T-helper 22 cell (primary cell): ENCODE measurements around the gene WASF2.

Experiments
- DNase-seq: peaks from one replicate; pipeline ENCODE4 v3.0.0-alpha.2; 2020; ENCODE audit warnings: low read depth

WASF2 gene

GRCh38 chr1:27357281-27358037, 132.5 kb downstream of the WASF2 start:
- DNase-seq = peak; percentile 53

- peak; percentile 37 for DNase-seq
These were observed 133.2 kb downstream of the WASF2 start for GRCh38 chr1:27356619-27357280.

GRCh38 chr1:27356277-27356618, 133.7 kb downstream of the WASF2 start:
- DNase-seq = no peak

GRCh38 chr1:27355683-27356082, 134.3 kb downstream of the WASF2 start:
- DNase-seq = no peak
